Mesendoderm (in vitro differentiated cells): ENCODE measurements around the gene NCAPG2.
A peak's percentile ranks its signal among the peaks of the same experiment; 100 is the strongest.

Source experiments
- DNase-seq: peaks from one replicate; pipeline ENCODE4 v3.0.0; 2013
- H2AK5ac ChIP-seq: 2 replicates; pipeline ENCODE4 v1.6.1; 2013; ENCODE audit warnings: low read length, inconsistent platforms
- H2BK120ac ChIP-seq: 2 replicates; pipeline ENCODE4 v1.6.1; 2013; ENCODE audit warnings: low read depth, mild to moderate bottlenecking, low read length, moderate library complexity, mixed read lengths
- H2BK15ac ChIP-seq: replicated peaks from 2 replicates; pipeline ENCODE4 v1.6.1; 2013; ENCODE audit warnings: low read depth, mild to moderate bottlenecking, moderate library complexity
- H2BK5ac ChIP-seq: 2 replicates; pipeline ENCODE4 v1.6.1; 2013; ENCODE audit warnings: low read length, inconsistent platforms
- H3K18ac ChIP-seq: 2 replicates; pipeline ENCODE4 v1.6.1; 2013; ENCODE audit warnings: mild to moderate bottlenecking, low read length, mixed read lengths
- H3K23ac ChIP-seq: one replicate; pipeline ENCODE4 v1.6.1; 2013; ENCODE audit warnings: low read length
- H3K27ac ChIP-seq: 2 replicates; pipeline ENCODE4 v1.5.1; 2013; ENCODE audit warnings: low read depth, mild to moderate bottlenecking, inconsistent platforms, low read length, moderate library complexity
- H3K27me3 ChIP-seq: 2 replicates; pipeline ENCODE4 v1.6.1; 2013; ENCODE audit warnings: low read length, control low read depth, mild to moderate bottlenecking, inconsistent platforms; ENCODE audit not compliant: insufficient read depth, poor library complexity
- H3K36me3 ChIP-seq: 2 replicates; pipeline ENCODE4 v1.6.1; 2013; ENCODE audit warnings: low read length, inconsistent platforms; ENCODE audit not compliant: control insufficient read depth, insufficient read depth
- H3K4ac ChIP-seq: one replicate; pipeline ENCODE4 v1.6.1; 2013; ENCODE audit warnings: low read depth, mild to moderate bottlenecking, low read length, moderate library complexity
- H3K4me1 ChIP-seq: 2 replicates; pipeline ENCODE4 v1.6.1; 2013; ENCODE audit warnings: low read depth, low read length, inconsistent platforms; ENCODE audit not compliant: control insufficient read depth
- H3K4me2 ChIP-seq: 2 replicates; pipeline ENCODE4 v1.6.1; 2013; ENCODE audit warnings: low read length
- H3K4me3 ChIP-seq: 2 replicates; pipeline ENCODE4 v1.5.1; 2013; ENCODE audit warnings: mild to moderate bottlenecking, low read length
- H3K56ac ChIP-seq: one replicate; pipeline ENCODE4 v1.6.1; 2013; ENCODE audit warnings: low read length
- H3K79me1 ChIP-seq: 2 replicates; pipeline ENCODE4 v1.6.1; 2013; ENCODE audit warnings: low read length, inconsistent platforms
- H3K79me2 ChIP-seq: 2 replicates; pipeline ENCODE4 v1.6.1; 2013; ENCODE audit warnings: mild to moderate bottlenecking, low read length; ENCODE audit not compliant: control insufficient read depth, insufficient read depth
- H3K9ac ChIP-seq: 2 replicates; pipeline ENCODE4 v1.6.1; 2013; ENCODE audit warnings: low read length, inconsistent platforms
- H4K5ac ChIP-seq: one replicate; pipeline ENCODE4 v1.6.1; 2013; ENCODE audit warnings: low read length
- H4K8ac ChIP-seq: one replicate; pipeline ENCODE4 v1.6.1; 2013; ENCODE audit warnings: low read depth, mild to moderate bottlenecking, control low read depth, low read length, moderate library complexity
- WGBS: extraction: QIAGEN DNeasy Blood & Tissue Kit; methylation state at CpG from one replicate; pipeline ENCODE4 v1.1.7; 2013; ENCODE audit warnings: low lambda C conversion rate, missing lambda C conversion rate; ENCODE audit not compliant: insufficient coverage; ENCODE audit errors: extremely low coverage; 5-methylcytosine and 5-hydroxymethylcytosine counted together

The NCAPG2 gene

GRCh38 chr7:158646766-158647474 lies 57.7 kb downstream of the NCAPG2 start:
- WGBS = no CpG with 5 or more reads among the region's 7 CpGs
- Histone ChIP-seq H2BK5ac (no peak overlapping the region), H3K56ac (no peak overlapping the region), H3K79me2 (peaks cover 3% of the 10 kb centered on the region), H2BK15ac (no peak overlapping the region), H3K4ac (no peak overlapping the region), H3K23ac (no peak overlapping the region), H3K27me3 (no peaks in the 10 kb centered on the region), H3K4me1 (no peaks in the 10 kb centered on the region), H3K79me1 (peaks cover 5% of the 10 kb centered on the region), H3K9ac (no peak overlapping the region), H4K5ac (no peak overlapping the region), H4K8ac (no peak overlapping the region), H3K4me2 (no peak overlapping the region), H3K18ac (no peak overlapping the region), H3K36me3 (peaks cover 13% of the 10 kb centered on the region), H3K27ac (no peak overlapping the region), H2BK120ac (no peak overlapping the region), H2AK5ac (no peak overlapping the region), H3K4me3 (no peak overlapping the region)
- DNase-seq = peak; percentile 45

GRCh38 chr7:158645842-158646241 lies 58.8 kb downstream of the NCAPG2 start:
- H2AK5ac ChIP-seq = no peak overlapping the region
- peaks cover 13% of the 10 kb centered on the region for H3K36me3 ChIP-seq
- H3K23ac ChIP-seq = no peak overlapping the region
- no peak overlapping the region for H2BK120ac ChIP-seq
- no peak overlapping the region for H2BK15ac ChIP-seq
- no peak for DNase-seq
- no peak overlapping the region for H3K4me2 ChIP-seq
- WGBS = no CpG with 5 or more reads among the region's 4 CpGs
- no peak overlapping the region for H3K27ac ChIP-seq
- H4K5ac ChIP-seq = no peak overlapping the region
- no peak overlapping the region for H3K4me3 ChIP-seq
- H3K4ac ChIP-seq = no peak overlapping the region
- no peaks in the 10 kb centered on the region for H3K4me1 ChIP-seq
- H3K79me1 ChIP-seq = peaks cover 5% of the 10 kb centered on the region
- no peak overlapping the region for H3K56ac ChIP-seq
- H3K27me3 ChIP-seq = no peaks in the 10 kb centered on the region
- H4K8ac ChIP-seq = no peak overlapping the region
- H3K18ac ChIP-seq = no peak overlapping the region
- no peak overlapping the region for H3K9ac ChIP-seq
- H3K79me2 ChIP-seq = peaks cover 3% of the 10 kb centered on the region
- no peak overlapping the region for H2BK5ac ChIP-seq

GRCh38 chr7:158642149-158642548 lies 62.5 kb downstream of the NCAPG2 start:
- no peak overlapping the region for H2BK120ac ChIP-seq
- no peak overlapping the region for H3K18ac ChIP-seq
- H3K56ac ChIP-seq = no peak overlapping the region
- no peak overlapping the region for H3K9ac ChIP-seq
- no peak overlapping the region for H2AK5ac ChIP-seq
- H3K79me1 ChIP-seq = no peaks in the 10 kb centered on the region
- no peaks in the 10 kb centered on the region for H3K27me3 ChIP-seq
- no peak overlapping the region for H4K5ac ChIP-seq
- no peak overlapping the region for H2BK5ac ChIP-seq
- H4K8ac ChIP-seq = no peak overlapping the region
- no peak overlapping the region for H3K4ac ChIP-seq
- H3K4me3 ChIP-seq = no peak overlapping the region
- no peaks in the 10 kb centered on the region for H3K4me1 ChIP-seq
- no CpG with 5 or more reads among the region's 4 CpGs for WGBS
- H2BK15ac ChIP-seq = no peak overlapping the region
- H3K4me2 ChIP-seq = no peak overlapping the region
- H3K79me2 ChIP-seq = no peaks in the 10 kb centered on the region
- H3K36me3 ChIP-seq = peaks cover 15% of the 10 kb centered on the region
- DNase-seq = no peak
- H3K27ac ChIP-seq = no peak overlapping the region
- no peak overlapping the region for H3K23ac ChIP-seq

- H2BK120ac ChIP-seq = no peak overlapping the region
- H3K36me3 ChIP-seq = peaks cover 4% of the 10 kb centered on the region
- H3K56ac ChIP-seq = no peak overlapping the region
- no peak overlapping the region for H3K23ac ChIP-seq
- no peak overlapping the region for H4K5ac ChIP-seq
- H3K9ac ChIP-seq = no peak overlapping the region
- H3K27me3 ChIP-seq = no peaks in the 10 kb centered on the region
- H3K79me1 ChIP-seq = no peaks in the 10 kb centered on the region
- no peak overlapping the region for H2AK5ac ChIP-seq
- no peak overlapping the region for H2BK15ac ChIP-seq
- H3K79me2 ChIP-seq = no peaks in the 10 kb centered on the region
- no peak for DNase-seq
- no CpG with 5 or more reads among the region's 7 CpGs for WGBS
- no peaks in the 10 kb centered on the region for H3K4me1 ChIP-seq
- no peak overlapping the region for H3K27ac ChIP-seq
- H4K8ac ChIP-seq = no peak overlapping the region
- H3K4me2 ChIP-seq = no peak overlapping the region
- H3K4ac ChIP-seq = no peak overlapping the region
- H3K4me3 ChIP-seq = no peak overlapping the region
- no peak overlapping the region for H2BK5ac ChIP-seq
- no peak overlapping the region for H3K18ac ChIP-seq
Observed at GRCh38 chr7:158638001-158638400, 66.6 kb downstream of the NCAPG2 start.

GRCh38 chr7:158633055-158633956 lies 71.3 kb downstream of the NCAPG2 start:
- Histone ChIP-seq H4K5ac (no peak overlapping the region), H3K36me3 (peaks cover 6% of the 10 kb centered on the region), H3K4ac (no peak overlapping the region), H4K8ac (no peak overlapping the region), H3K9ac (no peak overlapping the region), H3K4me2 (no peak overlapping the region), H3K27ac (no peak overlapping the region), H3K79me2 (no peaks in the 10 kb centered on the region), H3K23ac (no peak overlapping the region), H2AK5ac (no peak overlapping the region), H3K27me3 (no peaks in the 10 kb centered on the region), H2BK5ac (no peak overlapping the region), H3K4me1 (no peaks in the 10 kb centered on the region), H3K79me1 (no peaks in the 10 kb centered on the region), H3K18ac (no peak overlapping the region), H2BK120ac (no peak overlapping the region), H3K4me3 (no peak overlapping the region), H3K56ac (no peak overlapping the region), H2BK15ac (no peak overlapping the region)
- no peak for DNase-seq
- WGBS = no CpG with 5 or more reads among the region's 11 CpGs
